Neural cell (in vitro differentiated cells): Measurements from ENCODE around the gene ROR2. TPM values are rescaled to one million over a fixed set of nuclear protein-coding genes. Genes with fewer than 3 reads are reported as not detected.

Experiments used
- H2AFZ ChIP-seq: fragments of 200-600, 300-800 bp; sonication (generic), shearing (Covaris generic); 2 replicates; pipeline ENCODE4 v1.6.0; 2014; ENCODE audit warnings: low read depth, mild to moderate bottlenecking, antibody characterized with exemption, low read length, moderate library complexity
- H3F3A ChIP-seq: fragments of 200-600 bp; shearing (Covaris generic); 2 replicates; pipeline ENCODE4 v1.6.1; 2016; ENCODE audit warnings: mild to moderate bottlenecking, moderate library complexity, mixed read lengths, antibody characterized with exemption, low read length; ENCODE audit not compliant: insufficient read depth, poor library complexity, severe bottlenecking
- H3K27ac ChIP-seq: fragments of 200-600, 300-800 bp; sonication (generic), shearing (Covaris generic); 2 replicates; pipeline ENCODE4 v1.5.1; 2014; ENCODE audit warnings: mild to moderate bottlenecking, low read length, moderate library complexity
- H3K27me3 ChIP-seq: fragments of 300-800, 200-600 bp; sonication (generic), shearing (Covaris generic); 2 replicates; pipeline ENCODE4 v1.6.0; 2014; ENCODE audit warnings: mild to moderate bottlenecking, low read depth, low read length, moderate library complexity; ENCODE audit not compliant: insufficient read depth
- H3K36me3 ChIP-seq: fragments of 300-800, 200-600 bp; sonication (generic), shearing (Covaris generic); 2 replicates; pipeline ENCODE4 v1.5.1; 2014; ENCODE audit warnings: mild to moderate bottlenecking, antibody characterized with exemption, low read length, moderate library complexity; ENCODE audit not compliant: insufficient read depth
- H3K4me2 ChIP-seq: fragments of 300-800, 200-600 bp; sonication (generic), shearing (Covaris generic); 2 replicates; pipeline ENCODE4 v1.6.0; 2014; ENCODE audit warnings: mild to moderate bottlenecking, low read length
- H3K4me3 ChIP-seq: fragments of 300-800, 200-600 bp; sonication (generic), shearing (Covaris generic); 2 replicates; pipeline ENCODE4 v1.5.1; 2014; ENCODE audit warnings: mild to moderate bottlenecking, low read length, moderate library complexity
- H3K79me2 ChIP-seq: fragments of 200-600 bp; shearing (Covaris generic); replicated peaks from 2 replicates; pipeline ENCODE4 v1.6.0; 2014; ENCODE audit warnings: mild to moderate bottlenecking, low read length, moderate library complexity; ENCODE audit not compliant: insufficient read depth
- H3K9ac ChIP-seq: fragments of 300-800, 200-600 bp; sonication (generic), shearing (Covaris generic); 2 replicates; pipeline ENCODE4 v1.6.1; 2016; ENCODE audit warnings: mild to moderate bottlenecking, low read length, mixed read lengths
- H3K9me2 ChIP-seq: fragments of 200-600 bp; shearing (Covaris generic); 2 replicates; pipeline ENCODE4 v1.6.1; 2016; ENCODE audit warnings: mild to moderate bottlenecking, low read length, mixed read lengths; ENCODE audit not compliant: insufficient read depth
- H3K9me3 ChIP-seq: fragments of 200-600, 300-800 bp; sonication (generic), shearing (Covaris generic); 2 replicates; pipeline ENCODE4 v1.6.1; 2016; ENCODE audit warnings: mild to moderate bottlenecking, mixed run types, low read length, moderate library complexity, mixed read lengths
- H4K20me1 ChIP-seq: fragments of 200-600 bp; shearing (Covaris generic); 2 replicates; pipeline ENCODE4 v1.6.1; 2016; ENCODE audit warnings: mild to moderate bottlenecking, mixed run types; ENCODE audit not compliant: insufficient read depth
- CTCF ChIP-seq: fragments of 450-650 bp; IDR thresholded peaks from 2 replicates; pipeline ENCODE4 v1.5.1; 2014; ENCODE audit warnings: antibody characterized with exemption, mild to moderate bottlenecking, moderate library complexity; ENCODE audit not compliant: poor library complexity, severe bottlenecking
- EP300 ChIP-seq: fragments of 450-650 bp; conservative IDR thresholded peaks from 2 replicates; pipeline ENCODE4 v1.6.1; 2014; ENCODE audit warnings: antibody characterized with exemption, mild to moderate bottlenecking, moderate library complexity; ENCODE audit not compliant: poor library complexity, severe bottlenecking
- EZH2 ChIP-seq: fragments of 200-600, 300-800 bp; shearing (Covaris generic), sonication (generic); IDR thresholded peaks from 2 replicates; pipeline ENCODE4 v1.6.1; 2014; ENCODE audit warnings: antibody characterized with exemption, low read length, borderline replicate concordance, mild to moderate bottlenecking; ENCODE audit not compliant: insufficient read depth, poor library complexity, severe bottlenecking
- MXI1 ChIP-seq: fragments of 450-650 bp; conservative IDR thresholded peaks from 2 replicates; pipeline ENCODE4 v1.6.1; 2014; ENCODE audit warnings: antibody characterized with exemption, mild to moderate bottlenecking; ENCODE audit not compliant: poor library complexity, severe bottlenecking
- POLR2AphosphoS5 ChIP-seq: IDR thresholded peaks from 2 replicates; pipeline ENCODE4 v1.6.1; 2012
- RAD21 ChIP-seq: fragments of 450-650 bp; conservative IDR thresholded peaks from 2 replicates; pipeline ENCODE4 v1.6.1; 2014; ENCODE audit warnings: antibody characterized with exemption, mild to moderate bottlenecking, moderate library complexity
- REST ChIP-seq: IDR thresholded peaks from 2 replicates; pipeline ENCODE4 v1.6.1; 2012; ENCODE audit warnings: borderline replicate concordance
- SMC3 ChIP-seq: fragments of 450-650 bp; conservative IDR thresholded peaks from 2 replicates; pipeline ENCODE4 v1.6.1; 2014; ENCODE audit warnings: antibody characterized with exemption, mild to moderate bottlenecking, moderate library complexity; ENCODE audit not compliant: poor library complexity
- TAF1 ChIP-seq: IDR thresholded peaks from 2 replicates; pipeline ENCODE4 v1.6.1; 2012; ENCODE audit warnings: low read depth
- polyA plus RNA-seq: library from polyadenylated mRNA; depleted of rRNA; stranded (reverse); fragments of >200 nt; gene quantifications from 2 replicates; pipeline ENCODE4 v1.2.3, GENCODE V29; 2014

ROR2 gene
- polyA plus RNA-seq, 1 donor from 2014 or later = 0.33 TPM

GRCh38 chr9:91967259-91967658 is 17.2 kb upstream of the ROR2 start:
- no peaks in the 10 kb centered on the region for H3K9me2 ChIP-seq
- H3F3A ChIP-seq = no peaks in the 10 kb centered on the region
- H4K20me1 ChIP-seq = no peaks in the 10 kb centered on the region
- H3K9me3 ChIP-seq = no peaks in the 10 kb centered on the region
- H3K79me2 ChIP-seq = no peaks in the 10 kb centered on the region
- H3K4me3 ChIP-seq = no peak overlapping the region
- no peak overlapping the region for H2AFZ ChIP-seq
- no peaks in the 10 kb centered on the region for H3K36me3 ChIP-seq
- H3K9ac ChIP-seq = no peak overlapping the region
- no peak overlapping the region for H3K4me2 ChIP-seq
- no peaks in the 10 kb centered on the region for H3K27me3 ChIP-seq
- TF ChIP-seq REST (no peak), MXI1 (no peak), EP300 (no peak), EZH2 (no peak), RAD21 (no peak), TAF1 (no peak)
- H3K27ac ChIP-seq = no peak overlapping the region

GRCh38 chr9:91966503-91966902 is 16.5 kb upstream of the ROR2 start:
- H3K27ac ChIP-seq = no peak overlapping the region
- no peak overlapping the region for H3K4me3 ChIP-seq
- no peak overlapping the region for H2AFZ ChIP-seq
- H3F3A ChIP-seq = no peaks in the 10 kb centered on the region
- no peaks in the 10 kb centered on the region for H4K20me1 ChIP-seq
- no peak for TF ChIP-seq CTCF
- no peak for TF ChIP-seq EP300
- TF ChIP-seq EZH2 = no peak
- no peak for TF ChIP-seq RAD21
- no peak for TF ChIP-seq POLR2AphosphoS5
- no peaks in the 10 kb centered on the region for H3K9me2 ChIP-seq
- no peaks in the 10 kb centered on the region for H3K27me3 ChIP-seq
- H3K79me2 ChIP-seq = no peaks in the 10 kb centered on the region
- no peak overlapping the region for H3K4me2 ChIP-seq
- no peaks in the 10 kb centered on the region for H3K36me3 ChIP-seq
- H3K9me3 ChIP-seq = no peaks in the 10 kb centered on the region
- H3K9ac ChIP-seq = no peak overlapping the region

GRCh38 chr9:91963711-91964240 is 13.7 kb upstream of the ROR2 start:
- Histone ChIP-seq H3K9me2 (no peaks in the 10 kb centered on the region), H3K4me2 (no peak overlapping the region), H2AFZ (no peak overlapping the region), H4K20me1 (no peaks in the 10 kb centered on the region), H3K4me3 (no peak overlapping the region), H3K9me3 (peaks cover 4% of the 10 kb centered on the region), H3K27me3 (no peaks in the 10 kb centered on the region), H3F3A (no peaks in the 10 kb centered on the region), H3K79me2 (no peaks in the 10 kb centered on the region), H3K27ac (no peak overlapping the region), H3K36me3 (no peaks in the 10 kb centered on the region), H3K9ac (no peak overlapping the region)
- TF ChIP-seq RAD21 (no peak), MXI1 (no peak), EP300 (no peak), REST (no peak), SMC3 (no peak), EZH2 (no peak), POLR2AphosphoS5 (no peak), CTCF (no peak), TAF1 (no peak)
